NCI-H2227 (cell line): ENCODE results near the gene EPC2.
"Not testable (repeated sequence)": the region's sequence is repeated elsewhere in the genome, so short reads cannot be mapped to it uniquely, and the experiment has no call there.

Experiments used
- DNase-seq: peaks from one replicate; lab custom pipeline; 2025; ENCODE audit not compliant: unreplicated experiment; lab: John Stamatoyannopoulos, UW

The EPC2 gene

DNA sequence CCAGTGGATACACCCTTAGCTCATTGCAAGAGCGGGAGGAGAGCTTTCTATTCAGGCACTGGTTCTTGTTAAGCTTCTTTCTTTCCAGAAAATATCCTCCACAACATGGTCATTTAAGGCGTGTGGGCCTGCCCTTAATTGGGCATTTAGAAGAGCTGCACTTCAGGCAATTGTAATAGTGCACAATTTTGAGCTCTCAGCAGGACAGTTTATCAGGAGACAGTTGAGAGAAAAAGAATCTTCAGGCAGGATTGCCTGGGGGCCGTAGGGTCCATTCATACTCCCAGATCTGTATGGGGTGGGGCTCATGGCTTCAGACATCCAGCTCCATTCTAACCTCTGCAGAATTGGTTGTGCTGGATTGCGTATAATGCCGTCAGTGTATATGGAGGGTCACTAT lies 6.0 kb upstream of the EPC2 start:
- peak; percentile 84 for DNase-seq

DNA sequence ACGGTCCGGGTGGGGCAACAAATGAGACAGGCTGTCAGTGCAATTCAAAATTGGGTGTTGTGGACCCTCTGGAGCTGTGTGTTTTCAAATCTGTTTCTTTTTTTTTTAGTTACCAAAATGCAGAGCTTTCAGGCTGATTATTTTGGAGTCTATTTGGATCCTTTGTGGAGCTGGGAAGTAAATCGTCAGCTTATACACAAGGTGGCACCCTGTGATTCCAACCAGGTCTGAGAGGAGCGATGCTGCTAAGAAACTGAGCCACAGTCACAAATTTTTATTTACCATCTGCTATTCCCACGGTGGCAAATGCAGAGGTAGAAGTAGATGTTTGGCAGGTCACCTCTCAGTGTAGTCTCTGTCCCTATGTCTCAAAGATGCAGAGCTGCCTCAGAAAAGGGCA lies 3.8 kb upstream of the EPC2 start:
- no peak for DNase-seq

DNA sequence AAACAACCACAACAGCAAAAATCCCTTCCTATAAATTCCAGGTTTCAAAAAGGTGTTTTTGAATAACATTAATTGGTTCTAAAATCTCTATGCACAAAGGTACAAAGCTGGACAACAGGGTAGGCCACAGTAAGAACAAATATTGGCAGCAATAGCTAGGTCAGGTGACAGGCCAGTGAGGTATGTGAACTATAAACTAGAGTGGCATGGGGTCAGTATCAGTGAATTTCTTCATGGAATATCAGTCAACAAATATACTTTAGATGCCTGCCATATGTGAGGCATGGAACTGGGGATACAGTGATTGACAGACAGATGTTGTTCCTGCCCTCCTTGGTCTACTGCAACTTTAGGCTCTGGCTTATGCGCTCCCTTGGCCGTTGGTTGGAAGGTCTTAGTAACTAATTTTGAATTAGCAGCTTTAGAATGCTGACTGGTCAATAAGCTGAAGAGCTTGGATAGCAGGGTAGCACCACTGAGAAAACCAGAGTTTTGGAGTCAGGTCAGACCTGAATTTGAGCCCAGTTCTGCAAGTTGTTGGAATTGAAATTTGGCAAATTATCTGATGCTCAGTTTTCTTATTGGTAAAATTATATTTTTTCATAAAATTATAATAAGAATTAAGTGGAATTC lies 2.3 kb upstream of the EPC2 start:
- DNase-seq: no peak

DNA sequence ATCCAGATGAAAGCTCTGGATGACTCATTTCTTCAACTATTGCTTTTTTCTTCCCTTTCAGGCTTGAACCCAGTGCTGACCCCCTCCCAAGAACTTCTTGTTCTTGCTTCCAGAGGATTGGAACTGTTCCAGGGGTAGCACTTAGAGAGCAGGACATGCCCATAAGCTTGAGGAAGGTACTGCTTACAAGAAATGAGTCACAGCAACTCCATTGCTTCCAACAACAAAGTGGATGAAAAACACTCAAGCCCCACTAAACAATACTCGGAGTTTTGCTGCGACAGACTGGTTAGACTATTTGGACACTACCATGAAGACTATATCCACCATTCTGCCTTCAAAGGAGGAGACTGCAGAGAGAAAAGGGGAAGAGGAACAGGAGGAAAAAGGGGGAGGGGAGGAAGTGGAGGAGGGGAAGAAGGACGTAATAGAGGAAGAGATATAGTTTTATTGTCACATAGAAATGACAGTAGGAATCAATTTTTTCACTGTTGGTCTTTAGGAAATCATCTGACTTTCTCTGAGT lies 1.6 kb upstream of the EPC2 start:
- DNase-seq: no peak

DNA sequence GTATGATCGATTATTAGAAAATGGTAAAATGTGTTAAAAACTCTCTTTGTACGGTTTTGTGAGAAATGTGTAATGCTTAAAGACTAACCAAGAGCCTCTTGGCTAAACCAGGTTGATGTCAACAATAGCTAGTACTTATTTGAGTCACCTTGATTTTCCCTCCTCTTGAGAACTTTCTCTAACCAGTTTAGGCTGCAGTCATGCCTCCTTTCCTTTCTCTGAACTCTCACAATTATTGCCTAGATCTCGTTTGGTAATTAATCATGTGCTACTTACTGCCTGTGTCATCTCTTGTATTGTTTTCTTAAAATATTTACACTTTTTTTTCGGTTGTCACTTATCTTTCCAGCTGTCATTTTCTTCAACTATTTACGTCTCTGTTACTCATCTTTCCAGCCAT lies 1.1 kb upstream of the EPC2 start:
- no peak for DNase-seq

DNA sequence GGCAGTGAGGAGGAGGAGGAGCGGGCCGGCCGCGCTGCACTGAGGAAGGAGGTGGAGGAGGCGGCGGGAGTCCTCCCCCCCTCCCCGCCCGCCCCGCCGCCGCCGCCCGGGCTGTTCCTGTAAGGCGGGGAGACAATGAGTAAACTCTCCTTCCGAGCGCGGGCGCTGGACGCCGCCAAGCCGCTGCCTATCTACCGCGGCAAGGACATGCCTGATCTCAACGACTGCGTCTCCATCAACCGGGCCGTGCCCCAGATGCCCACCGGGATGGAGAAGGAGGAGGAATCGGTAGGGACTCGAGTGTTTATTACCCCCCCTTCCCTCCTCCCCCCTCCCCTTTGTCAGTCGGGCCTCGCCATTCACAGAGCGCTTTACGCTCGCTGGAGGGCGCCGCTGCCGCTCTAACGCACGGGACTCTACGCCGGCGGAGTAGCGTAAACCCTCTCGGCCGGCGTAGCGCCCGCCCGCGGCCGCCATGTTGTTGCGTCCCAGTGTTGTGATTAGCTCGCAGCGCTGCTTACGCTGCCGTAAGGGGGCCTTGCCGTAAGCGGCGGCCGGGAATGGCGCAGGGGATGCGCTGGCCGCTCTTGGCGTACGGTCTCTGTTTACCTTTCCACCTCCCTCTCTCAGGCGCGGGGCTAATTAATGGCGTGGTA lies 460 bp downstream of the EPC2 start:
- peak; percentile 99 for DNase-seq

DNA sequence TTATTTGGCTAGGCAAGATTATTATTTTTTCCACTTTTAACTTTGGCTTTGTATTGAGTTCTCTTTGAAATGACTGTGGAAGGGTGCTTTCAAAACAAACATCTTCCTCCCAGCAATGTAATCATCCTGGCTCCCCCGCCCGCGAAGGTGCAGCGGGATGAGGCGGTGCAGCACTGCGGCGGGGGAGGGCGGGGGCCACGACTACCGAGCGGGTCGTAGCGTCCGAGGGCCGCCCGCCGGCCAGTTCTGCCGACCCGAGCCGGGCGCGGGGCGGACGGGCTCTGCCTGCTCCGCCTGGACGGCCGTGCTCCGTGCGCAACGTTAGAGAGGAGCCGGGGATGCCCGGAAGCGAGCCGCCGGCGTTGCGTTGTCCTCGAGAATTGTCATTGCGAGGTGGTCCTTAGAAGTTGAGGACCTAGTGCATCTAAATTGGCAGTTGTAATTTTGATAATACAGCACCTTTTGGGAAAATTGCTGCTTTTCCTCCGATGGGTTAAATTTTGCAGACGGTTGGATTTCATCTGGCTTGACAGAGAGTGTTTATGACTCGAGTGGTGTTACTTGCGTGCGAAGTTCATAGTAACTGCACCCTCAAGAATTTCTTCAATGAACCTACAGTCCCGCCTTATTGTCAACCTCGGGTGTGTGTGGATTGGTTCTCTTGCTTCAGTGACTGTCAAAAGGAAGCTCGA lies 1.1 kb downstream of the EPC2 start:
- DNase-seq: peak; percentile 88

DNA sequence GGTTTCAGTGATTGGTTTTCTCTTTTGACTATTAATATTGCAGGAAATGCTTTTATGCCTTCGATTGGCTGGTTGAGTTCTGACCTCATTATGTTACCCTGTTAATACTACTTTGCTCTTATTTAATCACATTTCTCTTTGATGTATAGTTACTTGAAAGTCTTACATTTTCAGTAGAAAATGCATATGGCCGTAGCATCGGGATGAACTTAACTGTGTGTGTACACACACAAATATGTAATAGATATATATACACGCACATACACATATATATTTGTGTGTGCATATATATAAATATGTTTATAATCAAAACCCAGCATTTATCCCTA lies 1.6 kb downstream of the EPC2 start:
- DNase-seq: no peak

DNA sequence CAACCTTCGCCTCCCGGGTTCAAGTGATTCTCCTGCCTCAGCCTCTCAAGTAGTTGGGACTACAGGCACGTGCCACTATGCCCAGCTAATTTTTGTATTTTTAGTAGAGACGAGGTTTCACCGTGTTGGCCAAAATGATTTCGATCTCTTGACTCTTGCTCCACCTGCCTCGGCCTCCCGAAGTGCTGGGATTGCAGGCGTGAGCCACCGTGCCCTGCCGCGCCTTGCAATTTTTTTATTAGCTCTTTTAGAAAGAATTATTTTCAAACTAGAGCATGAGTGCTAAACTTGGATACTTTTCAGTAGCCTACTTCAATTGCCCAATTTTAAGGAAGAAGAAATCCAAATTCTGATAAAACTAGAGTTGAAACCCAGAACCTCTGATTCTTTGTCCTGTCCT lies 3.2 kb downstream of the EPC2 start:
- DNase-seq: not testable (repeated sequence)

DNA sequence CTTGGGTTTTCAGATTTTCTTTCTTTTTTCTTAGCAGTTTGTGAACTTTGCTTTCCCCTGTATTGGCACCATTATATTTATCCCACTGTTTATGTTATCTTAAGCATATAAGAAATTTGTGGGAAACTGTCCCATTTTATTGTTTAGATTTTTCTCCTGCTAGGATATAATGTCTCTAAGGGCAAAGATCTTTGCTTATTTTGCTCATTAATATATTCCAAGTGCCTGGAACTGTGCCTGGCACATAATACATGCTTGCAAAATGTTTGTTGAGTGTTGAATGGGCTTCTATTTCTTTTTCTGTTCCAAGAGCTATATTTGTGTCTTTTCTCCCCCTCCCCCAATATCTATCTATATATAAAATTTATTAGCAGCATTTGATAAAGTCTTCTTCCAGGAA lies 5.4 kb downstream of the EPC2 start:
- DNase-seq: no peak

DNA sequence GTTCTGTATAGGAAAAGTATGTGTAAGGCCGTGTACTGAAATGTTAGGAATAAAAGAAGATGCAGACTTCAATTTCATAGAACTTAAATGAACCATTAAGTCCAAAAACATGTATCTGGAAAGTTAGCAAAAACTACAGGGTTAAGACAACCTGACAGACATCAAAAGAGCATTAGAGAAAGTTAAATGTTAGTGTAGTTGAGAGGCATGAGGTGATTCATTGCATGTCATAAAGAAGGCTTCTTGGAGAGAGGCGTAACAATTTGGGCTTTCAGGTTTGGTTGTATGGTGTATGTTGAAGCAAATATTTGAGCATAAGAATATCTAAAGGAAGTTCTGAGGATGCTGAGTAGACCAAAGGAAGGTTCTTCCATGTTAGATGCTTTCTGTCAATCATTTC lies 6.3 kb downstream of the EPC2 start:
- no peak for DNase-seq

DNA sequence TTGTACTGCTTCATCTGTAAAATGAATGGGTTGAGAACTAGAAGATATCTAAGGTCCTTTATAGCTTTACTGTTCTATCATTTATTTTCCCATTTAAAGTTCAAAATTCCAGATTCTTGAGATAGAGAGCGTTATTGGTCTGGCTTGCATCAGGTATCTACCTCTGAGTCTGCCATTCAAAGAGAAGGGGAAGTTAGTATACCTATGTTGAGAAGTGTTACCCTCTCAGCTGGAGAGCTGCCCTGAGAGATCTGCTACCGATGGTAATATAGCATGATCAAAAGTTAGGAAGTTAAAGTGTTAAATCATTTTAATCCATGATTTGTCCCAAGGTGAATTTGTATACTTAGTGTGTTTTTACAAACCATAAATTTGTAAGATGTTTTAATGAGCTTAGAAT lies 7.4 kb downstream of the EPC2 start:
- DNase-seq: no peak

DNA sequence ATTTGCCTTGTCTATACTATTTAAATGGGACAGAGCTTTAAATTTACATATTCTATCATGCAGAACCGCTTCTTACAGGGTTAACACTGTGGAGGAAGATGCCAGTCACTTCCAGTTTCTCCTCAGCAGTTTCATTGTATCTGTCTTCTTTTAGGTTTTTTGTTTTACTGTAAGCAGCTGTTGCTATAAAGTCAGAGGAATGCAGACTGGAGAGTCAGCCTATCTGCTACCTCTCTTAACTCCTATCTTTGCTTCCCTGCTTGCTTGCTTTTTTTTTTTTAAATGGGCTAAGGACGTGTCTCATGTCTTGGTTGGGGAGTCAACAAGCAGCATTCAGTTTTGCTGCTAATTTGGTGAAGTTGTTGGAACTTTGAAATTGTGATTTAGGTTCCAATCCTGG lies 8.9 kb downstream of the EPC2 start:
- no peak for DNase-seq

DNA sequence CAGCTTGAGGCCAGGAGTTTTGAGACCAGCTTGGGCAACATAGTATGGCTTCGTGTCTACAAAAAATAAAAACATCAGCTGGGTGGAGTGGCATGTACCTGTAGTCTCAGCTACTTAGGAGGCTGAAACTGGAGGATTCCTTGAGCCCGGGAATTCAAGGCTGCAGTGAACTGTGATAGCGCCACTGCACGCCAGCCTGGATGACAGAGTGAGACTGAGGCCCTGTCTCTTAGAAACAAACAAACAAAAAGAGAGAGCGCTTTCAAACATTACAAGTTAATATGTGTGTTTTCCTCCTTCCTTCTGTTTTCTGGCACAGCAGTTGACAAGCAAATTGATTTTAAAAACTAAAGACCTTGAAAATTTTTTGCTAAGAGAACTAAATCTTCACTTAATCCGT lies 9.9 kb downstream of the EPC2 start:
- DNase-seq: no peak

DNA sequence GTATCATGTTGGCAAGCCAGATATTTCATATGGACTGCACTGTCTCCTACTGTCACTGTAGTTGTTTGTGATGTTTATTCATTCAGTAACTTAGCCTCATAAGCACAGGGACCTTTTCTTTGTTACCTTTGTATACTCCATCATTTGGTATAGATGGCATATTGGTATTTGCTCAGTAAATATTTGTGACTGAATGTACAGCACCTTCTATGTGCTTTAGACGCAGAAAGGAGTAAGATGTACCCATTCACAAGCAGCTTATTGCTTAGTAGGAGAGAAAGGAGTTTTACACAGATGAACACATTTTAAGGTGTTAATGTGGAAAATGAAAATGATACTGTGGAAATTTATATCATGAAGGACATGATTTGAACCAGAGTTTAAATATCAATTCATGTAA lies 12.0 kb downstream of the EPC2 start:
- DNase-seq: no peak

DNA sequence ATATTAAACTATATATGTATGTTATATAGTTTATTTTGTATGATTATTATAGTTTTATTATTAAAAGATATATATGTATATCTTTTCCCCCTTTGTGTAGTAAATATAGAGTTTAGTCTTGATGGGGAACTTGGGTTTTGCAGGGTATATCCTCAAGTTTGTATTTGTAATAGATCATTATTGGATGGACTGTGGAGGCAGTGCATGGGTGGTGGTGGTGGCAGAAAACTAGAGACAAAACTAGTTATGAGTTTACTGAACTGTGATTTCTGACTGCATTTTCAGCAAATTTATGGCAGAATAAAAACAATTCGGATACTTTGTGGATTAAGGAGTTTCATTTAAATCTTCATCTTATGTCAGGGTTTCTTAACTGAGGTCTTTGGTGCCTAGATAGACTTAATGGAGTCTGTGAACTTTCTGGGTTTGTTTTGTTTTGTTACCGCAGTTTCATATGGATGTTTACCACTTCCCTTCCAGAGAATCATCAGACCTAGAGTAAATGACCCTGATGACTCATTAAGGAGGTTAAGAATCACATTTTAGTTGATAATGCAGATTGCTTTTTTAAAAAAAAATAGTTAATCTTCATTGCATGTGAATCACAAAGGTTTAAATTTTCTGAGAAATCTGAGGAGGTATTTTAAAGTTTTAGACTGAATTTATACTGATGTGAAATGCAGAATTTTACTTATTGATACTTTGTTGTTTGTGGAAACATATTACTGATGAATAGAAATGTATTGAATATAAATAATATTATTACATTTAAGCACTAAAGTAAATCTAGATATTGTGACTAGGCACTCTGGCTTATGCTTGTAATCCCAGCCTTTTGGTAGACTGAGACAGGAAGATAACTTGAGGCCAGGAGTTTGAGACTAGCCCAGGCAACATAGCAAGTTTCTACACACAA lies 14.5 kb downstream of the EPC2 start:
- DNase-seq: no peak

DNA sequence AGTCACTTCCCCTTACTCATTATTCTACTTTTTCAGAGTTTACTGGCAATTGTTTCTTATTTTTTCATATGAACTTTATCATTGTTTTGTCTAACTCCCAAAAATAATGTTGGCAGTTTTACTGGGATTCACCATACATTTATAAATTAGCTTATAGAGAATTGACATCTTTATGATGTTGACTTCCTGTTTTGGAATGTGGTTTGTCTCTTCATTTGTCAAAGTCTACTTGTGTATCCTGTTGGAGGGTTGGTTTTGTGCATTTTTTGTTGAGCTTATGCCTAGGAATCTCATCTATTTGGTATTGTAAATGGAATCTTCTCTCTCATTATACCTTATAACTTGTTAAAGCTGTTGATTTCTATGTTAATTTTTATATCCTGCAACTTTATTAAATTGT lies 16.4 kb downstream of the EPC2 start:
- no peak for DNase-seq

DNA sequence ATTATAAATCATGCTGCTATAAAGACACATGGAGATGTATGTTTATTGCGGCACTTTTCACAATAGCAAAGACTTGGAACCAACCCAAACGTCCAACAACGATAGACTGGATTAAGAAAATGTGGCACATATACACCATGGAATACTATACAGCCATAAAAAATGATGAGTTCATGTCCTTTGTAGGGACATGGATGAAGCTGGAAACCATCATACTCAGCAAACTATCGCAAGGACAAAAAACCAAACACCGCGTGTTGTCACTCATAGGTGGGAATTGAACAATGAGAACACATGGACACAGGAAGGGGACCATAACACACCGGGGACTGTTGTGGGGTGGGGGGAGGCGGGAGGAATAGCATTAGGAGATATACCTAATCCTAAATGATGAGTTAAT lies 17.8 kb downstream of the EPC2 start:
- DNase-seq: not testable (repeated sequence)

DNA sequence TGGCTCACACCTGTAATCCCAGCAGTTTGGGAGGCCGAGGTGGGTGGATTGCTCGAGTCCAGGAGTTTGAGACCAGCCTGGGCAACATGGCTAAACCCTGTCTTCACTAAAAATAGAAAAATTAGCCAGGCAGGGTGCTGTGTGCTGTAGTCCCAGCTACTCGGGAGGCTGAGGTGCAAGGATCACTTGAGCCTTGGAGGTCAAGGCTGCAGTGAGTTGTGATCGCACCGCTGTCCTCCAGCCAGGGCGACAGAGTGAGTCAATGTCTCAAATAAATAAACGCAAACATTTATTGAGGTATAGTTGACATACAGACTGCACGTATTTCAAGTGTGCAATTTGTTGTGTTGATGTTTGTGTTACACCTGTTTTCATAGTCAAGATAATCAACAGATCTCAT lies 19.7 kb downstream of the EPC2 start:
- DNase-seq: no peak

DNA sequence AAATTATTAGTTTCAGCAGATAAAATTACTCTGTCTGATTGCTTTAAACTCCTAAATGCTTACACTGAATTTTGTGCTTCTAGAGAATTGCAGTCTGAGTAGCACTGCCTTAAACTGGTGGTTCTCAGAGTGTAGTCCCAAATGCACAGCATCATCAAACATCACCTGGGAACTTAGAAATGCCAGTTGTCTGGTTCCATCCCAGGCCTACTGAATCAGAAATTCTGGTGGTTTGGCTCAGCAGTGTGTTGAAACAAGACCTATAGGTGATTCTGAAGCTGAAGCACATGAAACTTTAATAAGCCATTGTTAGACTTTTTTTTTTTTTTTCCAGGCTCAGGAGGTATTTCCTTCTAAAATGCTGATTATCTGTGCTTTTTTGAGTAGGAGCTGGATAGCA lies 22.0 kb downstream of the EPC2 start:
- no peak for DNase-seq

DNA sequence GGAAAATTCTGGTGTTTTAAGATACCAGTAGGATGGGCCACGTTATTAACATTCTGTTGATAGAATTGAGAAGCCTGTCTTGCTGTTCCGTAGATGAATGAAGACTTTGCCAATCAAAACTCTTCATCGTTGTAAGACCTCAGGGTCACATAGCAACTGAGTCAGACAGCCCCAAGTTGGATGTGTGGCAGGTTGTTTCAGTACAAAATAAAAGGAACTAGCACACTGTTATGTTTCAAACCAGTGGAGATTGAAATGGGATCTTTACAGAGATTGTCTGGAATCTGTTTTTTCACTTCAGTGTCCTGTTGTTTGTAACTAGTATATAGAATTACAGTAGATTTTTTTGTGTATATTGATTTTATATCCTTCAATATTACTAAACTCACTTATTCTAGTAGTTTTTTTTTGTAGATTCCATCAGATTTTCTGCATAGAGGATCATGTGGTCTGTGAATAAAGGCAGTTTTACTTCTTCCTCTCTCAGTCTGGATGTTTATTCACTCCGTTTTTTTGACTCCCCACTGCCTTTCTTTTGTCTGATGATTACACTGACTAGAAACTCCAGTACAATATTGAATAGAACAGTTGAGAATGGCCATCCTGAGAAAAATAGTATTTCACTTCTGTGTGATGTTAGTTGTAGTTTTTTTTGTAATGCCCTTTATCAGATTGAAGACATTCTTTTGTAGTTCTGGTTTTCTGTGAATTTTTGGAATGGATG lies 22.7 kb downstream of the EPC2 start:
- DNase-seq: no peak
